GM21447 (cell line): ENCODE results near the gene ECT2L.
"Not testable (repeated sequence)": the region's sequence is repeated elsewhere in the genome, so short reads cannot be mapped to it uniquely, and the experiment has no call there.

Source experiments
- ATAC-seq: cut with Tn5 transposase; IDR thresholded peaks from one replicate; pipeline ENCODE4 v1.9.1; 2021; ENCODE audit not compliant: unreplicated experiment

ECT2L gene

DNA sequence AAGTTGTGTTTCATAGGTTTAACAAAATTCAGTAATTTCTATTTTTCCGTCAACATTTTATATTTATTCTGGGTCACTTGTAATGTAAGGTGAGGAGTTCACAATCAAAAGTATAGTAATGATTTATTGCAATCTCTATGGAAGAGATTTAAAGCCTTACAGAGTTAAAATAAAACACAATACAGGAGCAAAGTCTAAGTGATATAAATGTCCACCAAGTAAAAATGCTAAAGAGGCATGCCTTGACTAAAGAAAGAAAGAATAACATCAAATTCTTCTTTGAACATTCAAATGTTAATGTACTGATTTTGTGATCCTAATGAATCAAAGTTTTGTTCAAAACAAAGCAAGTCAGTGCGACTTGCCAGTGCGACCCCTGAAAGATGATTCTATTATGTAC lies 130.7 kb downstream of the ECT2L start:
- no peak for ATAC-seq

GRCh38 chr6:138931660-138932059 lies 135.8 kb downstream of the ECT2L start:
- no peak for ATAC-seq

- not testable (repeated sequence) for ATAC-seq
Measured at GRCh38 chr6:138936873-138937272, 141.0 kb downstream of the ECT2L start.

- no peak for ATAC-seq
Measured at GRCh38 chr6:138943089-138943625, 147.3 kb downstream of the ECT2L start.

DNA sequence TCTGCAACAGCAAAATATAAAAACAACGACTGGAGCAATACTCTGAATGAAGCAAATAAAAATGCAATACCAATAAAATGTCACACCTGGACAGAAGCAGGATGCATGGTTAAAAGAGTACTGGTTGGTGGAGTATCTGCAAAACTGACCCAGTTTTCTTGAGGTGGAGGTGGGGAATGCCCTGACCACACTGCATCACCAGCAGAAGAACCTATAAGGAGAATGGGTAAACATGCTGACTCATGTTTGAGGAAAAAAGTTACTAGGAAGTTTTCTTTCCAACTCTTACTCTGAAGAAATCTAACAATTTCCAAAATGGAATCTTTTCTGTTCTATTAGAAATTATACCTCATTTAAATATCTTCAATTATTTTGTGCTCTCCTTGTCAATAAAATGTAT lies 148.5 kb downstream of the ECT2L start:
- no peak for ATAC-seq

DNA sequence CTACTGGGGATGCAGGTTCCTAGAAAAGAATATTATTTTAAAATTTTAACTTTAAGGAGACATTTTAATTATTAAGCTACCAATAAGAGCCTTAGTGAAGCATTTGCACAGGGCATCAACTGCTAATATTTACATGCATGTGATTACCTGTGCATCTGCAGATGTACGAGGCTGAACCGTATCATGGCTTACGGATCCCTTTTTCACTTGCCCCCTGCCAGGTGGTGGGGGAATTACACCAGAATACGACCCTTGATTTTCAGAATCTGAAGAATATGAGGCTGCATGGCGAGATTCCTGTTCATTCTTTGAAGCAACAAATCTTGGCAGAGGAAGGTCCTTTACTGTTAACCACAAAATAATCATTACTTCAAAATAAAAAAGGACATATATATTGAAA lies 149.5 kb downstream of the ECT2L start:
- ATAC-seq = no peak

- no peak for ATAC-seq
Measured at GRCh38 chr6:138948004-138948403, 152.1 kb downstream of the ECT2L start.

DNA sequence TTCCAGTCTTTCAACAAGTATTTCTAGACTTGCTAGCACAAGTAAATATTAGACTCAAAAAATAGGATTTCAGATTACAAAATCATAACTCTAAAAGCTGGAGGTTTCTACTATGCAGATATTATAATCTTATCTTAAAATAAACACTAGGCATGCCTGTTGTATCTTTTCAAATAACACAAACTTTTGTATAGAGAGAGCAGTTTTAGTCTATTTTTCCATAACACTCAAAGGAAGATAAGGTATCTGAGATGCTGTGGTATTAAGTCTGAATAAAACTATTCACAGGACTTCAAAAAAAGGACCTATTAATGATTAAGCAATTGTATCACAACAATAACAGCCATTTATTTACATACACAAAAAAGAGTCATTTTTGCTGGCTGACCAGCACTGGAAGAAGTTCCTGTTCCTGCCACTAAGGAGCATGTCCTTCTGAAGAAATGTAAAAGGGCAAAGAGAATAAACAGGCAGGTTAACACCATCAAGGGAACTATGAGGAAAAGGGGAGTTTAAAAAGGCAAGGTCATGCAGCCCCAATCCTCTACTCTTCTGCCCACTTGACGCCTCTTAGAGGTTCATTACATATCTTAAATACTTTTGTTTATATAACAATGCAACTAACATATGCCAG lies 152.8 kb downstream of the ECT2L start:
- ATAC-seq = no peak

DNA sequence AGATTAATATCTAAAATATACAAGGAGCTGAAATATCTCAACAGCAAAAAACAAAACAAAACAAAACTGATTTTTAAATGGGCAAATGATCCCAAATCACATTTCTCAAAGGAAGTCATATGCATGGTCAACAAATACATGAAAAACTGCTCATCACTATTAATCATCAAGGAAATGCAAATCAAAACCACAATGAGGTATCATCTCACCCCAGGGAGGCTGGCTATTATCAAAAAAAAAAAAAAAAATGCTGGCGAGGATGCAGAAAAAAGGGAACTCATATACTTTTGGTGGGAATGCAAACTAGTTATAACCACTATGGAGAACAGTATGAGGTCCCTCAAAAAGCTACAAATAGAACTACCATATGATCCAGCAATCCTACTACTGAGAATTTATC lies 157.6 kb downstream of the ECT2L start:
- ATAC-seq = no peak
